HEK293 (cell line): ENCODE measurements around the gene SVIL.

Experiments
- ZNF391 ChIP-seq: fragments of 450-650 bp; formaldehyde crosslinking; IDR thresholded peaks from 2 replicates; pipeline ENCODE4 v1.5.1; 2016; ENCODE audit warnings: low read depth, missing biosample characterization, missing genetic modification characterization, borderline replicate concordance
- ZSCAN16 ChIP-seq: fragments of 450-650 bp; formaldehyde crosslinking; IDR thresholded peaks from 2 replicates; pipeline ENCODE4 v1.5.1; 2016; ENCODE audit warnings: missing biosample characterization, missing genetic modification characterization
- TF ChIP-seq, protein P1 (sequence below): fragments of 450-650 bp; formaldehyde crosslinking; IDR thresholded peaks from 2 replicates; pipeline ENCODE4 v1.5.1; 2016; ENCODE audit warnings: missing biosample characterization, missing genetic modification characterization
- TF ChIP-seq, protein P2 (sequence below): fragments of 450-650 bp; formaldehyde crosslinking; IDR thresholded peaks from 2 replicates; pipeline ENCODE4 v1.5.1; 2016; ENCODE audit warnings: missing biosample characterization, missing genetic modification characterization

DNA sequence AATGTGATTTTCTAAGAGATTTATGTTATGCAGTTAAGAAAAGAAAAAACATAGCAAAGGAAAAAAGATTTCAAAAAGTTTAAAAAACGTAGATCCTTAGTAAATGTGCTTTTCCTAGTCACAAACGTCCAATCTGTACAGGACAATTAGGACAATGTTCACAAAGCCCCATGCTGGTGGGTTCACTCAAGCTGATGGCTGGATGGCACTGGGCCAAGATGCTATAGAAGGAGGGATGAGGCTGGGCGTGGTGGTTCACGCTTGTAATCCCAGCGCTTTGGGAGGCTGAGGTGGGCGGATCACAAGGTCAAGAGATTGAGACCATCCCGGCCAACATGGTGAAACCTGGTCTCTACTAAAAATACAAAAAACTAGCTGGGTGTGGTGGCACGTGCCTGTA, 22.1 kb downstream of the SVIL start:
- no peak for TF ChIP-seq ZSCAN16 (tag by site-specific recombination)
- TF ChIP-seq, protein P1, sequence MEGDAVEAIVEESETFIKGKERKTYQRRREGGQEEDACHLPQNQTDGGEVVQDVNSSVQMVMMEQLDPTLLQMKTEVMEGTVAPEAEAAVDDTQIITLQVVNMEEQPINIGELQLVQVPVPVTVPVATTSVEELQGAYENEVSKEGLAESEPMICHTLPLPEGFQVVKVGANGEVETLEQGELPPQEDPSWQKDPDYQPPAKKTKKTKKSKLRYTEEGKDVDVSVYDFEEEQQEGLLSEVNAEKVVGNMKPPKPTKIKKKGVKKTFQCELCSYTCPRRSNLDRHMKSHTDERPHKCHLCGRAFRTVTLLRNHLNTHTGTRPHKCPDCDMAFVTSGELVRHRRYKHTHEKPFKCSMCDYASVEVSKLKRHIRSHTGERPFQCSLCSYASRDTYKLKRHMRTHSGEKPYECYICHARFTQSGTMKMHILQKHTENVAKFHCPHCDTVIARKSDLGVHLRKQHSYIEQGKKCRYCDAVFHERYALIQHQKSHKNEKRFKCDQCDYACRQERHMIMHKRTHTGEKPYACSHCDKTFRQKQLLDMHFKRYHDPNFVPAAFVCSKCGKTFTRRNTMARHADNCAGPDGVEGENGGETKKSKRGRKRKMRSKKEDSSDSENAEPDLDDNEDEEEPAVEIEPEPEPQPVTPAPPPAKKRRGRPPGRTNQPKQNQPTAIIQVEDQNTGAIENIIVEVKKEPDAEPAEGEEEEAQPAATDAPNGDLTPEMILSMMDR = no peak
- TF ChIP-seq, protein P2, sequence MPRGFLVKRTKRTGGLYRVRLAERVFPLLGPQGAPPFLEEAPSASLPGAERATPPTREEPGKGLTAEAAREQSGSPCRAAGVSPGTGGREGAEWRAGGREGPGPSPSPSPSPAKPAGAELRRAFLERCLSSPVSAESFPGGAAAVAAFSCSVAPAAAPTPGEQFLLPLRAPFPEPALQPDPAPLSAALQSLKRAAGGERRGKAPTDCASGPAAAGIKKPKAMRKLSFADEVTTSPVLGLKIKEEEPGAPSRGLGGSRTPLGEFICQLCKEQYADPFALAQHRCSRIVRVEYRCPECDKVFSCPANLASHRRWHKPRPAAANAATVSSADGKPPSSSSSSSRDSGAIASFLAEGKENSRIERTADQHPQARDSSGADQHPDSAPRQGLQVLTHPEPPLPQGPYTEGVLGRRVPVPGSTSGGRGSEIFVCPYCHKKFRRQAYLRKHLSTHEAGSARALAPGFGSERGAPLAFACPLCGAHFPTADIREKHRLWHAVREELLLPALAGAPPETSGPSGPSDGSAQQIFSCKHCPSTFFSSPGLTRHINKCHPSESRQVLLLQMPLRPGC (tag by site-specific recombination) = no peak
- no peak for TF ChIP-seq ZNF391 (tag by site-specific recombination)
